Activated CD4-positive, alpha-beta T cell treated with anti-CD3 and anti-CD28 coated beads for 1 hour (primary cell): Measurements from ENCODE around the gene TP53AIP1.

ENCODE experiments used
- DNase-seq: peaks from one replicate; pipeline ENCODE4 v3.0.0-alpha.2; 2020

Gene TP53AIP1

GRCh38 chr11:128904656-128905344 is 37.9 kb downstream of the TP53AIP1 start:
- DNase-seq, result no peak

DNA sequence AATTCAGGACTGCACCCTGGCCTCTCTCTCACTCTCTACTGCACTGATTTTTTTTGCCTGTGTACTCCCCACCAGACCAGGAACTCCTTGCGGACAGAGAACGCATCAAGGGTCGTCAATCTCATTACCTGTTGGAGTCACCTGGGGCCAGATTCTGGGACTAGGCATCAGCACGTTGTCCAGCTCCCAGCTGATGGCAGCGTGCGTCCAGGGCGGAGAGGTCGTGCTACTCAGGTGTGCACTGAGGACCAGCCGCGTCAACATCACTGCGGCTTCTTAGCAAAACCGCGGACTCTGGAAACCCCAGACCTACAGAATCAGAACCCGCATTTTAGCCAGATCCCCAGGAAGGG is 38.4 kb downstream of the TP53AIP1 start:
- no peak for DNase-seq

DNA sequence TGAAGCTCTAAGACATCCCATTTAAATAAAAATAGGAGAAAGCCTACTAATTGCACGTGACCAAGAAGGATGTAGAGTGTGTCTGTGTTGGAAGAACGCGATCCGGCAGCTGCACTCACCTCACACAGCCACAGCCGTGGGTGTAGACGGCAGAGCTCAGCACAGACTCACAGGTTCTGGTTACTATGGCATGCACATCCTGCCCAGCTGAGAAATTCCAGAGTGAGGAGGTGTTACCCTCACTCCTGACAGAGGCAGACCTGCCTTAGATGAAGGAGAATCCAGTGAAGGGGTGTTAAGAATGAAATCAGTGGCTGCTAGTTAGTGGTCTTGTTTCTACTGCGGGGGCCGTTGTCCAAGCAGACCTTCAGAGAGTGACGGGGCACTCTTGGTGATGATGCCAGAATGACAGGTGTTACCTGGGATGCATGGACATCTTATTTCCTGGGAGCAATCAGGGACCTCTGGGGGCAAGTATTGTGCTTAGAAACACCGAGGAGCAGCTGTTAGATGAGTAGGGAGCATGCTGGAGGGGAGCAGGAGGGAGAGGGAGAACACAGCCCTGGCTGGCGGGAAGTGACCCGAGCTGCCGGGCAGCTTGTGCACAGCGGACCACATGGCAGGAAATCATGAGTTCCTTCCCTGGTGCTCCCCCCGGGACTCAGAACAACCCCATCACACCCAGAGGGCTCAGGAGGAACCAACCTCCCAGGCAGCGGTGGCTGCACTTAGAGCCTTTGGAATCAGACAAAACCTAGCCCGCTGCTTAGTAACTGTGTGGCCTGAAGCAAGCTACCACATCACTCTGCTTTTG is 39.2 kb downstream of the TP53AIP1 start:
- DNase-seq, result no peak

- DNase-seq, result no peak
Observed at GRCh38 chr11:128902515-128903066, 40.1 kb downstream of the TP53AIP1 start.

DNA sequence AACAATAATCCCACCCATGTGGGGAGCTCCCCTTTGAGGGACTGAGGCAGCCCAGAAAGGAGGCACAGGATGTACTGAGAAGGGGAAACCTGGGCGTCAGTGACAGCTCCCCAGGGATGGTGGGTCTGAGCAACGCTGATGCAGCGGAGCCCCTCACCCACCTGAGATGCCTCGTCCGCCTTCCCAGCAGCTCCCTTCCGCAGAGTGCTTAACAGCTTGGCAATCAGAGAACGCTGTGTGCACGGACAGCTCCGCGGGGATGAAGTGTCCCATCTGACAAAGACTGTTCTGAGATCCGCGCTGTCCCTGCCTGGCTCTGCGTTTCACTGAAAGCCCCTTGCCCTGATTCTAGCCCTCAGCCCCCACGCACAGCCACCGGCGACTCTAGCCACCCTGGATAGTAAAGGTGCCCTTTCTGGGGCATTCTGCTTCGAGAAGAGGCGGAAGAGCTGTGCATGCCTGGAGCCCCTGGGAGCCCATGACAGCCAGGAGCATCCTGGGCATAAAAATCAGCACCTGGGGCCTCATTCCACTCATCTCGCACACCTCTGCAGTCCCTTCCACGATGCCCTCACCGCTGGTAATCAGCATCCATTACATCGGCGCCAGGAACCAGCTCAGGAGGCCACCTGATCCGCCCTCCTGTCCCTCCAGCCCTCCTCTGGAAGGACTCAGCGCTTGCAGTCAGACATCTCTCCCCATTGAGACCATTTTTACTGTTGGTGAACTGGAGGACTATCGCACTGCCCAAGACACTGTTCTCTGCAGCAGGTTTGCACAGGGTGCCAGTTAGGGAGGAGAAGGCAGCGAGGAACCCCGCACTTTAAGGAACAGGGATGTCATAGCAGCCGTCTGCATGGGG is 40.8 kb downstream of the TP53AIP1 start:
- no peak for DNase-seq

DNA sequence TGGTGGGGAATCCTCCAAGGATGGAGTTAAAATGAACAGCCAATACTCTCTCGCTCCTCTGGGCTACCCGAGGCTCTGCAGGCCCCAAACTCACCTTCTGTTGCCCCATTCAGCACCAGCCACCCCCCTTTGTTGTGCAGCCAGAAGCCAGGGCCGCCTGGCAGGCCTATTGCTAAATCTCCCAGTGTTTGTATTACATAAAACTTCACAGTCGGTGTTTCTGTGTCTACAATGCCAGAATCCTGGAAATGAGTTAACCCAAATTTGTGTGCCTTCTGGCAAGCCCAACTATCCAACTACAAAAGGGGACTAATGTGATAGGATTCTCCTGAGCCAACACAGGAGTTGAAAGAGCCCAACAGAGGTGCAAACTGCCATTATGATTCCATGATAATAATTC is 42.2 kb downstream of the TP53AIP1 start:
- DNase-seq, result no peak

GRCh38 chr11:128898580-128899344 is 43.9 kb downstream of the TP53AIP1 start:
- no peak for DNase-seq

DNA sequence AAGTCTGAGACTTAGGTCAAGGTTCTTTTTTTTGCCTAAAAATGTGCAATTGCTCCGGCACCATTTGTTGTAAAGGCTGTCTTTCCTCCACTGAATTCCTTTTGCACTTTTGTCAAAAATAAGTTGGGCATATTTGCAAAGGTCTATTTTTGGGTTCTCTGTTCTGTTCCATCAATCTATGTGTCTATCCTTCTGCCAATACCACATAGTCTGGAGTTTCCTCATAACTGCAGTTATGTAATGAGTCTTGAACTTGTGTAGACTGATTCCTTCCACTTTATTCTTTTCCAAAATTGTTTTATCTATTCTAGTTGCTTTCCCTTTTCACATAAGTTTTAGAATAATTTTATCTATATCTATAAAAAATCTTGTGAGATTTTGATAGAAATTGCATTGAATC is 44.8 kb downstream of the TP53AIP1 start:
- DNase-seq, result no peak

DNA sequence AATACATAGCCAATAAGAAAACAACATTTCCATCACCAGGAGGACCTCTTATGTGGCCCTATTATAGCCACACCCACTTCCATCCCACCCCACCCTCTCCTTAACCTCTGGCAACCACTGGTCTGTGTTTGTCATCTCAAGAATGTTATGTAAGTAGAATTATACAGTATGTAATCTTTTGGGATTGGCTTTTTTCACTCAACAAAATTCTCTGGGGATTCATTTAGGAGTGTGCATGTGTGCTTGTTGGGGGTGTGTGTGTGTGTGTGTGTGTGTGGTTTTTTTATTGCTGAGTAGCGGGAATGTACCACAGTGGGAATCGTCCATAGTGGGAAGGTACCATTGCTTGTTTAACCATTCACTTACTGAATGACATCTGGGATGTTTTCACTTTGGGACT is 46.3 kb downstream of the TP53AIP1 start:
- DNase-seq, result no peak

- DNase-seq, result no peak
Observed at GRCh38 chr11:128895526-128895925, 47.1 kb downstream of the TP53AIP1 start.

GRCh38 chr11:128894685-128895084 is 48.0 kb downstream of the TP53AIP1 start:
- no peak for DNase-seq

DNA sequence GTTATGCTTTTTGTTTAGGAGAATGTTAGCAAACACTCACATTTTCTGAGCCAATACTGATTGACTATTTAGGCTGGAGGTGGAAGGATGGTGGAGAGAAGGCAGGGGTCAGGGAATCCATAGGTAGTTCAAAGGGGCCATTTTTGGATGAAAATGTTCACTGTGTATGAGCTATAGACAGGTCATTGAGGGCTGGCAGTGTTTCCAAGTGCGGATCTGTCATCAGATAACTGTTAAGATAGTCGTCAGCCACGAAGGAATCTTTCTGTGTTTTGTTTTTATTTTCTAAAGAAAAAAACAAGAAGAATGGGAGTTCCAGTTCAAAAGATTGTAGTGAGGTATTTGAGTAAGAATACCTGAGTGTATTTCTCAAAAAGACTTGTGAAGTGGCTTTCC is 48.4 kb downstream of the TP53AIP1 start:
- DNase-seq, result no peak

GRCh38 chr11:128893578-128894285 is 48.9 kb downstream of the TP53AIP1 start:
- no peak for DNase-seq

DNA sequence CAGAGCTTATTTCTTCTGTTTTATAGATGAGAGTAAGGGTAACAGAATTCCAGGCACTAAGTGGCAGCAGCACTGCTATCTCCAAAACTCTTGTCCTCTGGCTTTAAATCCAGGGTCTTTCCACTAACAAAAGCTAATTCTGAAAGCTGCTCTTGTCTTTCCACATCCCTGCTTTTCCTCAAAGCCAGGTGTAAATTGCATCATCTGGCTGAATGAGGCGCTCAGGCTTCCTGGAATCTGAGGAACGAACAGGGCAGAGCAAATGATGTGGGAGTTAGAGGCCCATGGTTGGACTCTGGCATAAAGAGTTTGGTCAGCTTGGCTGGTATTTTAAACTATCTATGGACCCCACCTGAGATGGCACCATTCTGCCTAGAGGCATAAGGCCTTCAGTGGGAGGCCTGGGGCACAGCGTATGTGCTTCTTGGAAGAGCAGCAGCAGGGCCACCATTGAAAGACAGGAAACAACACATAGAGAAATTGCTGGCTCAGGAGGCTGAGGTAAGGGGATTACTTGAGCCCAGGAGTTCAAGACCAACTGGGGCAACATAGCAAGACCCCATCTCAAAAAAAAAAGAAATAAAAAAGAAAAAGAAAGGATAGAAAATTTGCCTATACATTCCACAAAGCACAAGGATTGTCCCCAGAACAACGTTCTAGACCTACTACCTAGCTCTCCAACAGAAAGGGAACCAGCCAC is 49.7 kb downstream of the TP53AIP1 start:
- no peak for DNase-seq

DNA sequence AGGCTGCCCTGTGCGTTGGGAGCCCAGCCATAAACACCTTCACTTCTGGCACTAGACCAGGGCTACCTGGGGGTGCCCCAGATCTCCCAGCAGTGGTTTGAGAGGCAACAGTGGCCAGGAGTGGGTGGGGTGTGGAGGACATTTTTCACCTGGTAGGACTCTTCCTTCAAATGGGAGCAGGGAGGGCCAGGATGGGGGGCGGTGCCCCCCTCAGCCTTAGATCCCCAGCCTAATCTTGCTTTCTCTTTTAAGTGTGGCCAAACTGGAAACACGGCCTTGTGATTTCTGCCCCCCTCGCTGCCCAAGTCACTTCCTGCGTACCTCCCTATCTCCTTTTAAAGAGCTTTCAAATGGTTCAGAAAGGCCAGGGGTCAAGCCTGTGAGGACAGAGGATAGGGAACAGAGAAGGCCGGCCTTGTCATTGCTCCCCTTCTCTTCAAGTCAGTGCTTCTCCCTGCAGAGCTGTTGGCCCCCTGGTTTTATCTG is 50.7 kb downstream of the TP53AIP1 start:
- DNase-seq, result no peak

- no peak for DNase-seq
Observed at GRCh38 chr11:128890543-128891368, 51.9 kb downstream of the TP53AIP1 start, which contains the start of gene KCNJ5. Gene KCNJ5, plus strand, starts transcription at chr11:128891356. Its CDS starts 19,918 bp downstream, at chr11:128911274.

GRCh38 chr11:128890216-128890542 is 52.5 kb downstream of the TP53AIP1 start:
- DNase-seq, result no peak

- DNase-seq, result no peak
Observed at GRCh38 chr11:128889657-128890213, 52.9 kb downstream of the TP53AIP1 start.
